A673 (cell line): ENCODE data around the gene SCUBE1.

Experiments
- CTCF ChIP-seq: fragments of 300-800, 200-600 bp; sonication (generic); conservative IDR thresholded peaks from 2 replicates; pipeline ENCODE4 v1.5.1; 2017; ENCODE audit warnings: low read depth, mild to moderate bottlenecking, antibody characterized with exemption, low read length, moderate library complexity, mixed read lengths
- EZH2 ChIP-seq: fragments of 200-600 bp; sonication (generic); IDR thresholded peaks from 2 replicates; pipeline ENCODE4 v1.6.1; 2017; ENCODE audit warnings: borderline replicate concordance, low read depth, mild to moderate bottlenecking, mixed read lengths, antibody characterized with exemption, low read length; ENCODE audit not compliant: poor library complexity, severe bottlenecking

- TF ChIP-seq CTCF (no peak), EZH2 (no peak)
Observed at GRCh38 chr22:43205261-43205691, 137.9 kb downstream of the SCUBE1 start.
